ENCODE results near the gene SLC9A6. TPM values are rescaled to one million over a fixed set of nuclear protein-coding genes. Genes with fewer than 3 reads are reported as not detected.
A peak's percentile ranks its signal among the peaks of the same experiment; 100 is the strongest.

SLC9A6 gene
- 17.1 and 18.9 TPM in 2 replicates for total RNA-seq (2014; rRNA removed; shearing (Covaris generic))
- polyA plus RNA-seq (2016; fragmentation: Nextera tagmentation; extraction: Ambion mirVana) = 7.2 and 7.4 TPM in 2 replicates
- long read RNA-seq, partial matches to known transcripts = 3 of 3 reads
- long read RNA-seq, other reads (novel, unspliced or antisense) = 0 of 3 reads

GRCh38 chrX:135985157-135985972 lies at the start of gene SLC9A6:
SLC9A6 (plus strand) TSS chrX:135985435; CDS start chrX:135985659, 224 bp downstream.
- Histone ChIP-seq H2AFZ (peak within 1 kb of the TSS; percentile 81), H3K79me2 (replicated peaks; ENCODE audit: insufficient read depth) (peaks cover 50% of the 10 kb centered on the region), H3K27ac (ENCODE audit: low read depth) (peak within 1 kb of the TSS; percentile 80; the same call in 1 of the 2 replicates), H3F3A (replicated peaks; ENCODE audit: low read depth) (no peaks in the 10 kb centered on the region), H3K36me3 (ENCODE audit: insufficient read depth) (no peaks in the 10 kb centered on the region), H4K20me1 (replicated peaks; ENCODE audit: insufficient read depth) (no peaks in the 10 kb centered on the region; the same call in 1 of the 2 replicates), H3K9me2 (ENCODE audit: insufficient read depth) (no peaks in the 10 kb centered on the region), H3K4me2 (peak within 1 kb of the TSS; percentile 85), H3K27me3 (ENCODE audit: insufficient read depth) (no peaks in the 10 kb centered on the region), H3K4me3 (peak within 1 kb of the TSS; percentile 72), H3K4me1 (ENCODE audit: insufficient read depth) (0 out of 2 replicates have a peak, but pooled peaks cover 7% of the 10 kb centered on the region)
- Mint-ChIP-seq H3K27ac (peak within 1 kb of the TSS; percentile 36), H3K4me1 (peaks cover 26% of the 10 kb centered on the region), H3K9me3 (no peaks in the 10 kb centered on the region), H3K27me3 (ENCODE audit: insufficient read depth, low read depth, poor library complexity) (peaks cover 3% of the 10 kb centered on the region), H3K36me3 (ENCODE audit: low read depth) (no peaks in the 10 kb centered on the region; the same call in 2 of the 3 replicates), H3K4me3 (peak within 1 kb of the TSS; percentile 87)
- TF ChIP-seq NANOG (IDR thresholded peaks at IDR 0.05; ENCODE audit: borderline replicate concordance) (no peak), POLR2AphosphoS5 (IDR thresholded peaks at IDR 0.05; ENCODE audit: low read depth) (peak; percentile 60), ZNF462 (CRISPR knock-in tag; IDR thresholded peaks at IDR 0.05) (no peak)
- TF ChIP-seq, protein P1, sequence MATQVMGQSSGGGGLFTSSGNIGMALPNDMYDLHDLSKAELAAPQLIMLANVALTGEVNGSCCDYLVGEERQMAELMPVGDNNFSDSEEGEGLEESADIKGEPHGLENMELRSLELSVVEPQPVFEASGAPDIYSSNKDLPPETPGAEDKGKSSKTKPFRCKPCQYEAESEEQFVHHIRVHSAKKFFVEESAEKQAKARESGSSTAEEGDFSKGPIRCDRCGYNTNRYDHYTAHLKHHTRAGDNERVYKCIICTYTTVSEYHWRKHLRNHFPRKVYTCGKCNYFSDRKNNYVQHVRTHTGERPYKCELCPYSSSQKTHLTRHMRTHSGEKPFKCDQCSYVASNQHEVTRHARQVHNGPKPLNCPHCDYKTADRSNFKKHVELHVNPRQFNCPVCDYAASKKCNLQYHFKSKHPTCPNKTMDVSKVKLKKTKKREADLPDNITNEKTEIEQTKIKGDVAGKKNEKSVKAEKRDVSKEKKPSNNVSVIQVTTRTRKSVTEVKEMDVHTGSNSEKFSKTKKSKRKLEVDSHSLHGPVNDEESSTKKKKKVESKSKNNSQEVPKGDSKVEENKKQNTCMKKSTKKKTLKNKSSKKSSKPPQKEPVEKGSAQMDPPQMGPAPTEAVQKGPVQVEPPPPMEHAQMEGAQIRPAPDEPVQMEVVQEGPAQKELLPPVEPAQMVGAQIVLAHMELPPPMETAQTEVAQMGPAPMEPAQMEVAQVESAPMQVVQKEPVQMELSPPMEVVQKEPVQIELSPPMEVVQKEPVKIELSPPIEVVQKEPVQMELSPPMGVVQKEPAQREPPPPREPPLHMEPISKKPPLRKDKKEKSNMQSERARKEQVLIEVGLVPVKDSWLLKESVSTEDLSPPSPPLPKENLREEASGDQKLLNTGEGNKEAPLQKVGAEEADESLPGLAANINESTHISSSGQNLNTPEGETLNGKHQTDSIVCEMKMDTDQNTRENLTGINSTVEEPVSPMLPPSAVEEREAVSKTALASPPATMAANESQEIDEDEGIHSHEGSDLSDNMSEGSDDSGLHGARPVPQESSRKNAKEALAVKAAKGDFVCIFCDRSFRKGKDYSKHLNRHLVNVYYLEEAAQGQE (IDR thresholded peaks at IDR 0.05; ENCODE audit: unreplicated experiment) = no peak
- DNase-seq (ENCODE audit: low spot score) = peak; percentile 81
- peak; percentile 96 for ATAC-seq
